ENCODE measurements around the gene COMMD3.

COMMD3 gene

GRCh38 chr10:22367471-22367870, 51.3 kb downstream of the COMMD3 start:
- Histone ChIP-seq H4K20me1 (ENCODE audit: insufficient read depth, low read length, poor library complexity, severe bottlenecking) (no peaks in the 10 kb centered on the region), H3K9me2 (replicated peaks; ENCODE audit: low read depth, low read length) (no peaks in the 10 kb centered on the region), H3K9ac (ENCODE audit: low read depth, low read length, poor library complexity, severe bottlenecking) (no peak overlapping the region), H3K4me1 (ENCODE audit: insufficient read depth, low read length, poor library complexity, severe bottlenecking) (peaks cover 48% of the 10 kb centered on the region), H3K4me3 (ENCODE audit: low read length, poor library complexity, severe bottlenecking) (peak overlapping the region; percentile 25), H3K36me3 (ENCODE audit: insufficient read depth, low read length) (no peaks in the 10 kb centered on the region), H3K79me2 (ENCODE audit: insufficient read depth, low read length) (no peaks in the 10 kb centered on the region), H2AFZ (ENCODE audit: low read length) (peak overlapping the region; percentile 47), H3K9me3 (ENCODE audit: insufficient read depth, low read depth, low read length) (no peaks in the 10 kb centered on the region), H3K4me2 (ENCODE audit: low read depth, low read length, poor library complexity, severe bottlenecking) (peak overlapping the region; percentile 55), H3K27me3 (ENCODE audit: insufficient read depth, low read length, poor library complexity, severe bottlenecking) (no peaks in the 10 kb centered on the region), H3F3A (ENCODE audit: low read depth) (no peaks in the 10 kb centered on the region)
- TF ChIP-seq EZH2phosphoT487 (IDR thresholded peaks at IDR 0.05; ENCODE audit: borderline replicate concordance) (no peak), CTCF (conservative IDR thresholded peaks at IDR 0.05; ENCODE audit: low read length) (no peak)

GRCh38 chr10:22368402-22368801, 52.2 kb downstream of the COMMD3 start:
- no peak overlapping the region for H3K4me2 ChIP-seq (ENCODE audit: low read depth, low read length, poor library complexity, severe bottlenecking)
- no peaks in the 10 kb centered on the region for H3K9me3 ChIP-seq (ENCODE audit: insufficient read depth, low read depth, low read length)
- H3K9ac ChIP-seq (ENCODE audit: low read depth, low read length, poor library complexity, severe bottlenecking), result no peak overlapping the region
- no peak for TF ChIP-seq EZH2phosphoT487 (IDR thresholded peaks at IDR 0.05; ENCODE audit: borderline replicate concordance)
- no peak for TF ChIP-seq CTCF (conservative IDR thresholded peaks at IDR 0.05; ENCODE audit: low read length)
- H3K79me2 ChIP-seq (ENCODE audit: insufficient read depth, low read length), result no peaks in the 10 kb centered on the region
- no peaks in the 10 kb centered on the region for H3F3A ChIP-seq (ENCODE audit: low read depth)
- H3K36me3 ChIP-seq (ENCODE audit: insufficient read depth, low read length), result no peaks in the 10 kb centered on the region
- no peaks in the 10 kb centered on the region for H3K9me2 ChIP-seq (replicated peaks; ENCODE audit: low read depth, low read length)
- H3K4me1 ChIP-seq (ENCODE audit: insufficient read depth, low read length, poor library complexity, severe bottlenecking), result peaks cover 48% of the 10 kb centered on the region
- H4K20me1 ChIP-seq (ENCODE audit: insufficient read depth, low read length, poor library complexity, severe bottlenecking), result no peaks in the 10 kb centered on the region
- H2AFZ ChIP-seq (ENCODE audit: low read length), result peak overlapping the region; percentile 47
- H3K4me3 ChIP-seq (ENCODE audit: low read length, poor library complexity, severe bottlenecking), result no peak overlapping the region
- no peaks in the 10 kb centered on the region for H3K27me3 ChIP-seq (ENCODE audit: insufficient read depth, low read length, poor library complexity, severe bottlenecking)

- no peaks in the 10 kb centered on the region for H3K9me3 ChIP-seq (ENCODE audit: insufficient read depth, low read depth, low read length)
- no peaks in the 10 kb centered on the region for H3K79me2 ChIP-seq (ENCODE audit: insufficient read depth, low read length)
- H4K20me1 ChIP-seq (ENCODE audit: insufficient read depth, low read length, poor library complexity, severe bottlenecking), result no peaks in the 10 kb centered on the region
- no peaks in the 10 kb centered on the region for H3K9me2 ChIP-seq (replicated peaks; ENCODE audit: low read depth, low read length)
- H3K4me2 ChIP-seq (ENCODE audit: low read depth, low read length, poor library complexity, severe bottlenecking), result no peak overlapping the region
- no peaks in the 10 kb centered on the region for H3K36me3 ChIP-seq (ENCODE audit: insufficient read depth, low read length)
- peak overlapping the region; percentile 59; the same call in 1 of the 2 replicates for H2AFZ ChIP-seq (ENCODE audit: low read length)
- no peak overlapping the region for H3K4me3 ChIP-seq (ENCODE audit: low read length, poor library complexity, severe bottlenecking)
- H3K9ac ChIP-seq (ENCODE audit: low read depth, low read length, poor library complexity, severe bottlenecking), result no peak overlapping the region
- TF ChIP-seq EZH2phosphoT487 (IDR thresholded peaks at IDR 0.05; ENCODE audit: borderline replicate concordance) (no peak), CTCF (conservative IDR thresholded peaks at IDR 0.05; ENCODE audit: low read length) (no peak)
- peaks cover 48% of the 10 kb centered on the region for H3K4me1 ChIP-seq (ENCODE audit: insufficient read depth, low read length, poor library complexity, severe bottlenecking)
- no peaks in the 10 kb centered on the region for H3K27me3 ChIP-seq (ENCODE audit: insufficient read depth, low read length, poor library complexity, severe bottlenecking)
- no peaks in the 10 kb centered on the region for H3F3A ChIP-seq (ENCODE audit: low read depth)
These were observed 52.8 kb downstream of the COMMD3 start for GRCh38 chr10:22368981-22369380.

All from Loucy (cell line).